AG09319 (cell line): ENCODE measurements around the gene CHD6.

Source experiments
- DNase-seq: peaks from one replicate; pipeline ENCODE4 v3.0.0-alpha.2; 2010; ENCODE audit warnings: low read depth; ENCODE audit errors: extremely low read depth
- CTCF ChIP-seq: IDR thresholded peaks from 2 replicates; pipeline ENCODE4 v1.5.1; 2011; ENCODE audit warnings: low read depth, mild to moderate bottlenecking, inconsistent platforms, low read length, moderate library complexity

CHD6 gene

GRCh38 chr20:41415191-41415590, 203.0 kb downstream of the CHD6 start:
- no peak for TF ChIP-seq CTCF
- DNase-seq, result no peak

- TF ChIP-seq CTCF, result no peak
- no peak for DNase-seq
Measured at GRCh38 chr20:41413169-41413568, 205.0 kb downstream of the CHD6 start.

GRCh38 chr20:41412324-41413120, 205.7 kb downstream of the CHD6 start:
- TF ChIP-seq CTCF, result no peak
- no peak for DNase-seq

- DNase-seq, result peak; percentile 24
- TF ChIP-seq CTCF, result peak; percentile 42
Measured at GRCh38 chr20:41411391-41411847, 206.8 kb downstream of the CHD6 start.

GRCh38 chr20:41408986-41409385, 209.2 kb downstream of the CHD6 start:
- no peak for DNase-seq
- TF ChIP-seq CTCF, result no peak

GRCh38 chr20:41408156-41408794, 209.9 kb downstream of the CHD6 start:
- no peak for DNase-seq
- no peak for TF ChIP-seq CTCF

GRCh38 chr20:41407607-41408006, 210.6 kb downstream of the CHD6 start:
- no peak for TF ChIP-seq CTCF
- no peak for DNase-seq
